Measurements from ENCODE around the gene UPF2.

The UPF2 gene

GRCh38 chr10:11950325-11951018, 92.1 kb downstream of the UPF2 start:
- Mint-ChIP-seq H3K27ac (no peak overlapping the region), H3K4me1 (peaks cover 6% of the 10 kb centered on the region), H3K36me3 (peaks cover 88% of the 10 kb centered on the region), H3K9me3 (no peaks in the 10 kb centered on the region), H3K4me3 (no peak overlapping the region)
- DNase-seq (ENCODE audit: low spot score in 2 of 2), result no peak
- no peak for ATAC-seq

- H3K9me3 Mint-ChIP-seq, result no peaks in the 10 kb centered on the region
- no peak overlapping the region for H3K4me3 Mint-ChIP-seq
- DNase-seq (ENCODE audit: low spot score in 2 of 2) (no peak), ATAC-seq (no peak)
- peaks cover 6% of the 10 kb centered on the region for H3K4me1 Mint-ChIP-seq
- H3K36me3 Mint-ChIP-seq, result peaks cover 75% of the 10 kb centered on the region
- no peak overlapping the region for H3K27ac Mint-ChIP-seq
These were observed 93.5 kb downstream of the UPF2 start for GRCh38 chr10:11949152-11949551.

- Mint-ChIP-seq H3K27ac (no peak overlapping the region), H3K4me3 (no peak overlapping the region), H3K4me1 (peaks cover 6% of the 10 kb centered on the region), H3K36me3 (peaks cover 51% of the 10 kb centered on the region), H3K9me3 (no peaks in the 10 kb centered on the region)
- ATAC-seq, result no peak
- DNase-seq (ENCODE audit: low spot score in 2 of 2), result no peak
These were observed 96.0 kb downstream of the UPF2 start for GRCh38 chr10:11946652-11947051.

GRCh38 chr10:11936389-11937152, 106.0 kb downstream of the UPF2 start:
- Mint-ChIP-seq H3K4me1 (no peaks in the 10 kb centered on the region), H3K36me3 (peaks cover 22% of the 10 kb centered on the region), H3K27ac (no peak overlapping the region), H3K9me3 (no peaks in the 10 kb centered on the region), H3K4me3 (no peak overlapping the region)
- DNase-seq (ENCODE audit: low spot score in 2 of 2) (no peak), ATAC-seq (no peak)

GRCh38 chr10:11934262-11934661, 108.3 kb downstream of the UPF2 start:
- Mint-ChIP-seq H3K4me3 (no peak overlapping the region), H3K4me1 (no peaks in the 10 kb centered on the region), H3K9me3 (no peaks in the 10 kb centered on the region), H3K27ac (no peak overlapping the region), H3K36me3 (peaks cover 45% of the 10 kb centered on the region)
- peak in 1 of 2 donors; percentile 29 for DNase-seq (ENCODE audit: low spot score in 2 of 2)
- ATAC-seq, result no peak

GRCh38 chr10:11933577-11934223, 108.9 kb downstream of the UPF2 start:
- DNase-seq (ENCODE audit: low spot score in 2 of 2) (peak in 1 of 2 donors; percentile 30), ATAC-seq (no peak)
- Mint-ChIP-seq H3K4me1 (no peaks in the 10 kb centered on the region), H3K4me3 (no peak overlapping the region), H3K9me3 (no peaks in the 10 kb centered on the region), H3K27ac (no peak overlapping the region), H3K36me3 (peaks cover 51% of the 10 kb centered on the region)

- peaks cover 78% of the 10 kb centered on the region for H3K36me3 Mint-ChIP-seq
- peaks cover 5% of the 10 kb centered on the region for H3K4me1 Mint-ChIP-seq
- no peak overlapping the region for H3K4me3 Mint-ChIP-seq
- no peaks in the 10 kb centered on the region for H3K9me3 Mint-ChIP-seq
- ATAC-seq (no peak), DNase-seq (ENCODE audit: low spot score in 2 of 2) (no peak)
- peak overlapping the region; percentile 10 for H3K27ac Mint-ChIP-seq
These were observed 111.6 kb downstream of the UPF2 start for GRCh38 chr10:11931038-11931437.

- no peak for ATAC-seq
- peaks cover 84% of the 10 kb centered on the region for H3K36me3 Mint-ChIP-seq
- peak overlapping the region; percentile 10 for H3K27ac Mint-ChIP-seq
- peaks cover 11% of the 10 kb centered on the region for H3K4me1 Mint-ChIP-seq
- DNase-seq (ENCODE audit: low spot score in 2 of 2), result peak in 1 of 2 donors; percentile 15
- no peak overlapping the region for H3K4me3 Mint-ChIP-seq
- H3K9me3 Mint-ChIP-seq, result no peaks in the 10 kb centered on the region
These were observed 112.2 kb downstream of the UPF2 start for GRCh38 chr10:11930312-11930978.

GRCh38 chr10:11927746-11928145, 114.9 kb downstream of the UPF2 start:
- DNase-seq (ENCODE audit: low spot score in 2 of 2), result no peak
- no peak for ATAC-seq
- Mint-ChIP-seq H3K4me1 (peaks cover 13% of the 10 kb centered on the region), H3K4me3 (no peak overlapping the region), H3K9me3 (no peaks in the 10 kb centered on the region), H3K36me3 (peaks cover 99% of the 10 kb centered on the region), H3K27ac (no peak overlapping the region)

- no peak overlapping the region for H3K4me3 Mint-ChIP-seq
- DNase-seq (ENCODE audit: low spot score in 2 of 2) (no peak), ATAC-seq (no peak)
- peaks cover 79% of the 10 kb centered on the region for H3K36me3 Mint-ChIP-seq
- H3K4me1 Mint-ChIP-seq, result peaks cover 13% of the 10 kb centered on the region
- H3K9me3 Mint-ChIP-seq, result no peaks in the 10 kb centered on the region
- H3K27ac Mint-ChIP-seq, result no peak overlapping the region
These were observed 120.7 kb downstream of the UPF2 start for GRCh38 chr10:11921800-11922392.

- no peak for DNase-seq (ENCODE audit: low spot score in 2 of 2)
- no peak overlapping the region for H3K4me3 Mint-ChIP-seq
- peaks cover 53% of the 10 kb centered on the region for H3K36me3 Mint-ChIP-seq
- no peaks in the 10 kb centered on the region for H3K4me1 Mint-ChIP-seq
- H3K27ac Mint-ChIP-seq, result no peak overlapping the region
- H3K9me3 Mint-ChIP-seq, result no peaks in the 10 kb centered on the region
- ATAC-seq, result no peak
These were observed 123.3 kb downstream of the UPF2 start for GRCh38 chr10:11919271-11919670.

- ATAC-seq (no peak), DNase-seq (ENCODE audit: low spot score in 2 of 2) (no peak)
- H3K4me1 Mint-ChIP-seq, result no peaks in the 10 kb centered on the region
- no peaks in the 10 kb centered on the region for H3K9me3 Mint-ChIP-seq
- H3K27ac Mint-ChIP-seq, result no peak overlapping the region
- H3K4me3 Mint-ChIP-seq, result no peak overlapping the region
- H3K36me3 Mint-ChIP-seq, result peaks cover 44% of the 10 kb centered on the region
These were observed 124.2 kb downstream of the UPF2 start for GRCh38 chr10:11918384-11918783.

GRCh38 chr10:11913079-11913641, 129.4 kb downstream of the UPF2 start:
- DNase-seq (ENCODE audit: low spot score in 2 of 2), result no peak
- H3K4me1 Mint-ChIP-seq, result no peaks in the 10 kb centered on the region
- H3K9me3 Mint-ChIP-seq, result no peaks in the 10 kb centered on the region
- ATAC-seq, result no peak
- H3K27ac Mint-ChIP-seq, result no peak overlapping the region
- no peak overlapping the region for H3K4me3 Mint-ChIP-seq
- no peaks in the 10 kb centered on the region for H3K36me3 Mint-ChIP-seq

- DNase-seq (ENCODE audit: low spot score in 2 of 2) (no peak), ATAC-seq (no peak)
- H3K4me3 Mint-ChIP-seq, result no peak overlapping the region
- peaks cover 6% of the 10 kb centered on the region for H3K4me1 Mint-ChIP-seq
- no peaks in the 10 kb centered on the region for H3K9me3 Mint-ChIP-seq
- no peak overlapping the region for H3K27ac Mint-ChIP-seq
- no peaks in the 10 kb centered on the region for H3K36me3 Mint-ChIP-seq
These were observed 132.5 kb downstream of the UPF2 start for GRCh38 chr10:11910102-11910501.

GRCh38 chr10:11909618-11910017, 133.0 kb downstream of the UPF2 start:
- H3K9me3 Mint-ChIP-seq, result no peaks in the 10 kb centered on the region

More at GRCh38 chr10:11909618-11910017, 133.0 kb downstream of the UPF2 start:
- DNase-seq (ENCODE audit: low spot score in 2 of 2), result no peak
- Mint-ChIP-seq H3K27ac (no peak overlapping the region), H3K36me3 (no peaks in the 10 kb centered on the region), H3K4me1 (peaks cover 6% of the 10 kb centered on the region), H3K4me3 (no peak overlapping the region)
- ATAC-seq, result no peak

All from stimulated activated effector memory CD8-positive, alpha-beta T cell treated with anti-CD3 and anti-CD28 coated beads, Interleukin-12 subunit alpha, Interleukin-12 subunit beta, amount 100 ng/mL, for 72 hours (primary cell).